Measurements from ENCODE around the gene ALG12. TPM values are rescaled to one million over a fixed set of nuclear protein-coding genes. Genes with fewer than 3 reads are reported as not detected.

The ALG12 gene
- total and polyA plus RNA-seq, 2 donors from 2014 or later: 27.2 to 28.4 TPM

- no peaks in the 10 kb centered on the region for H3K9me3 ChIP-seq (ENCODE audit: control insufficient read depth in 2 of 3, insufficient read depth in 1 of 3, low read length in 3 of 3)
- H3K27me3 ChIP-seq (ENCODE audit: control insufficient read depth, insufficient read depth, low read length): no peaks in the 10 kb centered on the region
- intact Hi-C loops (cut with DNase I): no loop called here
- H3K4me3 ChIP-seq (ENCODE audit: low read length in 3 of 3): peak overlapping the region; percentile 62 to 91 (median 84)
- FAIRE-seq: no peak
- peak overlapping the region; percentile 97 for H3K27ac ChIP-seq (ENCODE audit: low read depth in 2 of 2, low read length in 2 of 2)
- H3K4me1 ChIP-seq (ENCODE audit: control insufficient read depth in 2 of 3, insufficient read depth in 2 of 3, low read depth in 1 of 3, low read length in 3 of 3): peaks cover 0 to 49% (median 35%) of the 10 kb centered on the region in 3 donors
- no peak for TF ChIP-seq CTCF (IDR thresholded peaks at IDR 0.05; ENCODE audit: borderline replicate concordance, extremely low read depth, insufficient read depth)
- H3K36me3 ChIP-seq (ENCODE audit: control insufficient read depth in 2 of 3, insufficient read depth in 3 of 3, low read length in 3 of 3): peaks cover 0 to 24% (median 7%) of the 10 kb centered on the region in 3 donors
- peak; percentile 93 to 96 (median 96) for DNase-seq
- H3K9ac ChIP-seq (ENCODE audit: low read length in 3 of 3): peak overlapping the region in 2 of 3 donors; percentile 84 to 97
These were observed 43.9 kb upstream of the ALG12 start for GRCh38 chr22:49962012-49962750.

- H3K27ac ChIP-seq (ENCODE audit: low read depth in 2 of 2, low read length in 2 of 2): peak overlapping the region; percentile 97
- peak overlapping the region; percentile 22 to 84 (median 71) for H3K9ac ChIP-seq (ENCODE audit: low read length in 3 of 3)
- peaks cover 0 to 24% (median 7%) of the 10 kb centered on the region in 3 donors for H3K36me3 ChIP-seq (ENCODE audit: control insufficient read depth in 2 of 3, insufficient read depth in 3 of 3, low read length in 3 of 3)
- FAIRE-seq: no peak
- intact Hi-C loops (cut with DNase I): no loop called here
- DNase-seq: peak in 1 of 5 donors; percentile 84
- H3K27me3 ChIP-seq (ENCODE audit: control insufficient read depth, insufficient read depth, low read length): no peaks in the 10 kb centered on the region
- no peaks in the 10 kb centered on the region for H3K9me3 ChIP-seq (ENCODE audit: control insufficient read depth in 2 of 3, insufficient read depth in 1 of 3, low read length in 3 of 3)
- H3K4me3 ChIP-seq (ENCODE audit: low read length in 3 of 3): peak overlapping the region; percentile 62 to 91 (median 81)
- H3K4me1 ChIP-seq (ENCODE audit: control insufficient read depth in 2 of 3, insufficient read depth in 2 of 3, low read depth in 1 of 3, low read length in 3 of 3): peaks cover 0 to 44% (median 29%) of the 10 kb centered on the region in 3 donors
- TF ChIP-seq CTCF (IDR thresholded peaks at IDR 0.05; ENCODE audit: borderline replicate concordance, extremely low read depth, insufficient read depth): no peak
These were observed 43.4 kb upstream of the ALG12 start for GRCh38 chr22:49961601-49962011.

- Histone ChIP-seq H3K4me3 (ENCODE audit: low read length in 3 of 3) (peak overlapping the region; percentile 62 to 91 (median 81)), H3K36me3 (ENCODE audit: control insufficient read depth in 2 of 3, insufficient read depth in 3 of 3, low read length in 3 of 3) (peaks cover 0 to 24% (median 7%) of the 10 kb centered on the region in 3 donors), H3K4me1 (ENCODE audit: control insufficient read depth in 2 of 3, insufficient read depth in 2 of 3, low read depth in 1 of 3, low read length in 3 of 3) (peaks cover 0 to 39% (median 24%) of the 10 kb centered on the region in 3 donors), H3K27ac (ENCODE audit: low read depth in 2 of 2, low read length in 2 of 2) (peak overlapping the region; percentile 97), H3K27me3 (ENCODE audit: control insufficient read depth, insufficient read depth, low read length) (no peaks in the 10 kb centered on the region), H3K9me3 (ENCODE audit: control insufficient read depth in 2 of 3, insufficient read depth in 1 of 3, low read length in 3 of 3) (no peaks in the 10 kb centered on the region), H3K9ac (ENCODE audit: low read length in 3 of 3) (peak overlapping the region in 2 of 3 donors; percentile 71 to 84)
- FAIRE-seq (no peak), DNase-seq (peak in 3 of 5 donors; percentile 65 to 88 (median 84))
- no peak for TF ChIP-seq CTCF (IDR thresholded peaks at IDR 0.05; ENCODE audit: borderline replicate concordance, extremely low read depth, insufficient read depth)
- intact Hi-C loops (cut with DNase I): no loop called here
These were observed 42.9 kb upstream of the ALG12 start for GRCh38 chr22:49961005-49961600.
